Ectodermal cell (in vitro differentiated cells): ENCODE results near the gene ARHGAP15.

Source experiments
- H3K27ac ChIP-seq: 2 replicates; pipeline ENCODE4 v1.7.0; 2013; ENCODE audit warnings: mild to moderate bottlenecking, low read depth, low read length; ENCODE audit not compliant: insufficient read depth, poor library complexity, severe bottlenecking
- H3K27me3 ChIP-seq: 2 replicates; pipeline ENCODE4 v1.7.0; 2013; ENCODE audit warnings: mild to moderate bottlenecking, low read length; ENCODE audit not compliant: insufficient read depth, control insufficient read depth, poor library complexity, severe bottlenecking
- H3K36me3 ChIP-seq: one replicate; pipeline ENCODE4 v1.7.0; 2013; ENCODE audit warnings: low read length; ENCODE audit not compliant: control insufficient read depth, insufficient read depth
- H3K4me1 ChIP-seq: one replicate; pipeline ENCODE4 v1.7.0; 2013; ENCODE audit warnings: low read length; ENCODE audit not compliant: control insufficient read depth, insufficient read depth
- H3K4me3 ChIP-seq: 2 replicates; pipeline ENCODE4 v1.7.0; 2013; ENCODE audit warnings: low read depth, low read length, control low read depth; ENCODE audit not compliant: insufficient read depth
- H3K9me3 ChIP-seq: 2 replicates; pipeline ENCODE4 v1.7.0; 2013; ENCODE audit warnings: mild to moderate bottlenecking, low read length, moderate library complexity; ENCODE audit not compliant: control insufficient read depth
- WGBS, 2 experiments: methylation state at CpG; one replicate each; pipeline ENCODE4 v1.1.7; 2013; ENCODE audit warnings: missing lambda C conversion rate in 2 of 2; 5-methylcytosine and 5-hydroxymethylcytosine counted together

ARHGAP15 gene

DNA sequence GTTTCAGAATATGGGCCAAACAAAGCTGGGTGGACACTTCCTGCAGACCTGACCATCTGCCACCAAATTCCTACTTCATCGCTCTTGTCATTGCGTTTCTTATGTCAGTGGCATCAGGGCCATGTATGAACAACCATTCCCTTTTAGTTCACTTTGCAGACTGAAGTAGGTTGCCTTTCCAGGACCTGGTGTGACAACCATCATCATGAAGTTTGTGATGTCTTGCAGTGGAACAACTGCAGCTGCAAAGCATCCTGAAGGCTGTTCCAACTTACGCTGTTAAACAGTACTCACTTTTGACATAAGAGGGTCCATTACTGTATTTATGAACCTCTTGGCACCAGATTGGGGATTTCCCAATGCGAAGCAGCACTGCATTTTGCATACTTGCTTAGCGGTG lies 511.6 kb downstream of the ARHGAP15 start:
- no peaks in the 10 kb centered on the region for H3K4me1 ChIP-seq

GRCh38 chr2:143645921-143646645 lies 516.9 kb downstream of the ARHGAP15 start:
- WGBS, 2 experiments = 65 to 66% methylated on average over 5 of the region's 5 CpGs

More for the DNA sequence above, 511.6 kb downstream of the ARHGAP15 start:
- Histone ChIP-seq H3K9me3 (no peaks in the 10 kb centered on the region), H3K4me3 (no peak overlapping the region), H3K27me3 (no peaks in the 10 kb centered on the region), H3K36me3 (no peaks in the 10 kb centered on the region), H3K27ac (no peak overlapping the region)
- 88 to 91% methylated on average over 5 of the region's 5 CpGs for WGBS, 2 experiments

DNA sequence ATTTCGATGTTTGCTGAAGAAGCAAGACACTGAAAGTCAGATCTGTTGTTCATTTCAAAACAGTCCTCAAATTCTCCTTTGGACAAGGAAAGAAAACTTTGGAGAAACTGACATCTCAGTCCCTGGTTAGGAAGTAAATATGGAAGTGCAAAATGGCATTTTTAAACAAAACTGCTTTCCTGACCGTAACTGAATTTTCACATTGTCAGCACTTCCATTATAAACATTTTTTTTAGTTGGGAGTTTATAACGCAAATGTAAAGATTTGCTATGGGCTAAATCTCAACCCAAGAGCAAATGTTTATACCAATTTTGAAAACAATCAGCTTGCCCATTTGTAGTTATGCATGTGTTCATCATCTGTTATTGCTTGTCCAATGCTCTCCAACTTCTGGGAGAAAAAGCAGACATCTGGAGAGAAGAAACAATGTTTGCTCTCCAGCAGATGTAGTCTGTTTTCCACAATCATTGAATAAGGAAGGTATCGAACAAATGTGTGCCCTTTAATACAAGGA lies 520.1 kb downstream of the ARHGAP15 start:
- H3K36me3 ChIP-seq = no peaks in the 10 kb centered on the region
- WGBS, 2 experiments = 92 to 99% methylated on average over 4 of the region's 4 CpGs

More at GRCh38 chr2:143645921-143646645, 516.9 kb downstream of the ARHGAP15 start:
- H3K4me1 ChIP-seq = no peaks in the 10 kb centered on the region
- H3K4me3 ChIP-seq = no peak overlapping the region
- H3K9me3 ChIP-seq = no peaks in the 10 kb centered on the region
- no peak overlapping the region for H3K27ac ChIP-seq
- no peaks in the 10 kb centered on the region for H3K36me3 ChIP-seq
- H3K27me3 ChIP-seq = no peaks in the 10 kb centered on the region

GRCh38 chr2:143652692-143653091 lies 523.5 kb downstream of the ARHGAP15 start:
- H3K36me3 ChIP-seq = no peaks in the 10 kb centered on the region
- H3K4me3 ChIP-seq = no peak overlapping the region
- no peaks in the 10 kb centered on the region for H3K4me1 ChIP-seq
- no peaks in the 10 kb centered on the region for H3K27me3 ChIP-seq
- no peaks in the 10 kb centered on the region for H3K9me3 ChIP-seq
- no peak overlapping the region for H3K27ac ChIP-seq

More for the DNA sequence above, 520.1 kb downstream of the ARHGAP15 start:
- H3K9me3 ChIP-seq = no peaks in the 10 kb centered on the region
- H3K4me3 ChIP-seq = no peak overlapping the region
- H3K4me1 ChIP-seq = no peaks in the 10 kb centered on the region
- H3K27ac ChIP-seq = no peak overlapping the region
- no peaks in the 10 kb centered on the region for H3K27me3 ChIP-seq

DNA sequence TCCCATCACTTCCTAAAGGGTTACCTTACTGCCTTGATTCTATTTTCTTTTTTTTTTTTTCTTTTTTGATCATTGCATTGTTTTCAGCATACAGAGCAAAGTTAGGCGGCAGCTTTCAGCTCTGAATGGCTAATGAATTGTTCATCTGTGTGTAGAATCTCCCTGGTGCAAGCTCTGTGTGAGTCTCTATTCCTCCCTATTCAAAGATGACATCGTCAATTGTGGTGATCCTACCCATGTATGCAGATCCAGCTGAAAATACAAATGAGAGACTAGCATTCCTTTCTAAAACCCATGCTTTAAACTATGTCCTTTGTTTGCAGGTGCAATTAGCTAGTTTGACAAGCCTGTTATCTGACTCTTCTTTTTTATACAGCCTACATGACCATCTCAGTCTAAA lies 539.0 kb downstream of the ARHGAP15 start:
- Histone ChIP-seq H3K27ac (no peak overlapping the region), H3K9me3 (no peaks in the 10 kb centered on the region)
- WGBS, 2 experiments = 20 to 33% methylated on average over 2 of the region's 2 CpGs

GRCh38 chr2:143674051-143674450 lies 544.8 kb downstream of the ARHGAP15 start:
- WGBS, 2 experiments = 86 to 100% methylated on average over 1 of the region's 2 CpGs

More for the DNA sequence above, 539.0 kb downstream of the ARHGAP15 start:
- peaks cover 5% of the 10 kb centered on the region for H3K4me1 ChIP-seq
- H3K27me3 ChIP-seq = no peaks in the 10 kb centered on the region
- H3K4me3 ChIP-seq = no peak overlapping the region
- H3K36me3 ChIP-seq = no peaks in the 10 kb centered on the region

DNA sequence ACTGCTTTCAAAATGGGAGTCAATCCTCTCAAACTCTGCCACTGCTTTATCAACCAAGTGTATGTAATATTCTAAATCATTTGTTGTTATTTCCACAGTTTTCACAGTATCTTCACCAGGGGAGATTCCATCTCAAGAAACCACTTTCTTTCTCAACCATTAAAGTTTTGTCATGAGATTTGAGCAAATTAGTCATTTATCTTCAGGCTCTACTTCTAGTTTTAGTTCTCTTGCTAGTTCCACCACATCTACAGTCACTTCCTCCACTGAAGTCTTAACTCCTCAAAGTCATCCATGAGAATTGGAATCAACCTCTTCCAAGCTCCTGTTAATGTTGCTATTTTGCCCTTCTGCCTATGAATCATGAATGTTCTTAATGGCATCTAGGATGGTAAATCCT lies 545.8 kb downstream of the ARHGAP15 start:
- Histone ChIP-seq H3K9me3 (no peaks in the 10 kb centered on the region), H3K27me3 (no peaks in the 10 kb centered on the region), H3K4me3 (no peak overlapping the region), H3K27ac (no peak overlapping the region), H3K36me3 (no peaks in the 10 kb centered on the region), H3K4me1 (no peaks in the 10 kb centered on the region)

More at GRCh38 chr2:143674051-143674450, 544.8 kb downstream of the ARHGAP15 start:
- Histone ChIP-seq H3K27ac (no peak overlapping the region), H3K4me3 (no peak overlapping the region), H3K27me3 (no peaks in the 10 kb centered on the region), H3K9me3 (no peaks in the 10 kb centered on the region), H3K4me1 (no peaks in the 10 kb centered on the region), H3K36me3 (no peaks in the 10 kb centered on the region)

DNA sequence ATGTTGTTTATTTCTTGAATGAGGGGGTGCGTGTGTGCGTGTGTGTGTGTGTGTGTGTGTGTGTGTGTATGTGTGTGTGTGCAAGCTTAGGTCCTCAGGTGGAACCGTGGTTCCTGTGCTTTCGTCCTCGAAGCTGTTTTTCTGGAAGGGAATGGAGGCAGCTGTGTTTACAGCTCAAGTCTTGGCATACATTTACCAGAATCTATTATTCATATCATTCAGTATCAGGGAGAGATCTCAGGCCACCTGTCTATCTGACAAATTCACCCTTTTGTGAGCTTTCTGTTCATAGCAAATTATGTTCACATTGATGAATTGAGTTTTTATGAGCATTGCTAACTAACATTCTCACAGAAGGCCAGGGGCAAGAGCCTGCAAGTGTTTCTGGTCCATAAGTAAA lies 550.4 kb downstream of the ARHGAP15 start:
- no peak overlapping the region for H3K4me3 ChIP-seq

GRCh38 chr2:143680885-143681405 lies 551.7 kb downstream of the ARHGAP15 start:
- Histone ChIP-seq H3K27ac (no peak overlapping the region), H3K36me3 (no peaks in the 10 kb centered on the region), H3K4me3 (no peak overlapping the region), H3K27me3 (no peaks in the 10 kb centered on the region), H3K4me1 (no peaks in the 10 kb centered on the region), H3K9me3 (no peaks in the 10 kb centered on the region)
- 94 to 95% methylated on average over 3 of the region's 3 CpGs for WGBS, 2 experiments

More for the DNA sequence above, 550.4 kb downstream of the ARHGAP15 start:
- Histone ChIP-seq H3K27me3 (no peaks in the 10 kb centered on the region), H3K27ac (no peak overlapping the region), H3K4me1 (no peaks in the 10 kb centered on the region), H3K36me3 (no peaks in the 10 kb centered on the region), H3K9me3 (no peaks in the 10 kb centered on the region)
- 85 to 90% methylated on average over 5 of the region's 5 CpGs for WGBS, 2 experiments

- no peaks in the 10 kb centered on the region for H3K4me1 ChIP-seq
- H3K27ac ChIP-seq = no peak overlapping the region
- H3K9me3 ChIP-seq = no peaks in the 10 kb centered on the region
- 88 to 94% methylated on average over 5 of the region's 5 CpGs for WGBS, 2 experiments
- no peaks in the 10 kb centered on the region for H3K27me3 ChIP-seq
- H3K4me3 ChIP-seq = no peak overlapping the region
- no peaks in the 10 kb centered on the region for H3K36me3 ChIP-seq
Observed at GRCh38 chr2:143682436-143683055, 553.3 kb downstream of the ARHGAP15 start.
